SIG-M5 (cell line): ENCODE measurements around the gene UCHL5.
"Not testable (repeated sequence)": the region's sequence is repeated elsewhere in the genome, so short reads cannot be mapped to it uniquely, and the experiment has no call there.

Experiments
- DNase-seq: peaks from one replicate; lab custom pipeline; 2025; lab: John Stamatoyannopoulos, UW

The UCHL5 gene

DNA sequence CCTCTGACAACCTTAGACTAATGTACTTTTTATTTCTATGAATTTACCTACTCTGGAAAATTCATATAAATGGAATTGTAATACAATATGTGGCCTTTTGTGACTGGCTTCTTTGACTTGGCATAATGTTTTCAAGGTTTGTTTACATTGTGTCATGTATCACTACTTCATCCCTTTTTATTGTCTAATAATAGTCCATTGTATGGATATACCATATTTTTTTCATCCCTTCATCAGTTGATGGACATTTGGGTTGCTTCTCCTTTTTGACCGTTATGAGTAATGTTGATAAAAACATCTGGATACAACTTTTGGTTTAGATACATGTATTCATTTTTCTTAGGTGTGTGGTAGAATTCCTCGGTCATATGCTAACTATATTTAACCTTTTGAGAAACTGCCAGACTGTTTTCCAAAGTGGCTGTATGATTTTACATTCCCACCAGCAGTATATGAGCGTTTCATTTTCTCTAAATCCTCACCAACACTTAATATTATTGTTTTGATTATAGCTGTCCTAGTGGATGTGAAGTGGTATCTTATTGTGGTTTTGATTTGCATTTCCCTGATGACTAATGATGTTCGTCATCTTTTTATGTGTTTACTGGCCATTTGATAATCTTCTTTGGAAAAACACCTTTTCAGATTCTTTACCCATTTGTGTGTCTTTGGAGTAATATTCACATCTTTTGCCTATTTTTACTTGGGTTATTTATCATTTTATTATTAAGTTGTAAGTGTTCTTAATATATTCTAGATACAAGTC lies 3.7 kb upstream of the UCHL5 start:
- DNase-seq, result no peak

DNA sequence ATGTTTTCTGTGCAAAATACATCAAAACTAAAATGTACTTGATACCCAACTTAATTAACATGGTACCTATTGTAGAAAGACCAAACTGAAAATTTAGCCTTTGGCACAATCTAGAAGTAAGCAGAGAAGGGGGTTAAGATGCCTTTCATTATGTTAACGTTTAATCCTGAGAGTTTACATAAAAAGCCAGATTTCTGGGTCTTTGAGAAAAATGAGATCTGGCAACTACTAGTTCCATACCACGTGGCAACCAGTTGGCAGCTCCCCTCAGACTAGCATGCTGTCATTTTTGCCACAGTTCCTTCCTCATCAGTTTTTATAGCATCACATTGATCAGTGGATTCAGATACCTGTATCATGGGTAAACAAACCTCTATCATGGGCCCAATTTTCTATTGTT lies 1.8 kb upstream of the UCHL5 start:
- peak; percentile 17 for DNase-seq

DNA sequence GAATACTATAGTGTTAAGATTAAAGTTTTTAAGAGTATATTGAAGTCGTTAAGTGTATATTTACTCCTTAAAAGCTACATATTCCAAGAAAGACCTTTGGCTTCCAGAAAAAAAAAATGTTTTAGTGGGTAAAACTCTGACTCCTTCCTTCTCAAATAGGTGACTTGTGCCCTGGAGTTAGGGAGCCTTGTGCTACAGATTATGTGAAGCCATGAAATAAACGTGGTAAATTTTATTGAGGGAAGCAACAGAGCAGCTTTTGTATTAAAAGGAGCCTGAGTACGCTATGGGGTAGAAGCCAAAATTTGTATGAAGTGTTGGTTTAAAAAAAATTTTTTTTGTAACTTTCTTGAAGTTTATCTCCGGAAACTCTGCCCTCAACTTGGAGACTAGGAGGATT lies 1.2 kb upstream of the UCHL5 start:
- no peak for DNase-seq

DNA sequence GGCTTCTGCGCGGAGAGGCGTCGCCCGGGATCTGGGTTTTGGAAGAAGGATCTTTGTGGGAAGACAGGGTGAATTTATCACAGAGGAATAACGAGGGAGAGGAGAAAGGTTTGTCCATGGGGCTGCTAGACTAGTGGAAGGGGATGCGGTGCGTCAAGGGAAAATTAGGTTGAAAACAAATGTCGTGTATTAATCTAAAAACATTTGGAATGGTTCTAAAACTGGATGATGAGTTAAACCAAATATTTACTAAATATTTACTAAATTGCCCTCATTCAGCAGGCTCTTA lies 899 bp upstream of the UCHL5 start:
- DNase-seq, result no peak

DNA sequence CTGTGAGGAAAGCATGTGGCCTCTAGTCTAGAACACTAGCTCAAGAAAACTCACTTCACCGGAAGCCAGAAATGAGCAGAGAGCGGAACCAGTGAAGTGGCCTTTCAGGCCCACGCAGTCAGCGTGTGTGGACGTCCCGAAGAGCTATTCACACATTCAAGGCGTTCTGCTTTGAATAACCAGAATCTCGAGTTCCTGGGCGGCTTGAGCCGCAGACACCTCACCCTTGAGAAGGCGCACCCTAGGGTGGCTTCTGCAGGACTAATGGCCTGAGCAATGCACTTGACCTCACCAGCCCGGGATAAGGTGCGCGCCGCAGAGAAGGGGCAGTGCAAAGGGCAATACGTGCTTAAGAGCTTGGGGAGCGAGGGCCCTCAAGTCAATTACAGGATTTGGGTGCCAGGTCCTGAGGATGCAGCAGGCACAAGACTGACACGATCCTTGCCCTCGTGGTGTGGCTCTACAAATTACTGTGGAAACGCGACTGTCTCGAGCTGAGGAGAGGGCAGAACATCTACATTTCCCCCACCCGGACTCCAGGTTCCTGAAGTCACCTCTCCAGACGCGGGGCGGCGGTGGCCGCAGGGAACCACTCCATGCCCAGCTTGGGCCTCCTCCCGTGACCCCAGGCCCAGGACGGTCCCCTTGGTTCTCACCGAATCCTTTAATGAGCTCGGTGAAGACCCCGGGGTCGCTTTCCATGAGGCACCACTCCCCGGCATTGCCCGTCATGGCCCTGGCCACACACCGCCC lies 455 bp downstream of the UCHL5 start:
- peak; percentile 42 for DNase-seq

DNA sequence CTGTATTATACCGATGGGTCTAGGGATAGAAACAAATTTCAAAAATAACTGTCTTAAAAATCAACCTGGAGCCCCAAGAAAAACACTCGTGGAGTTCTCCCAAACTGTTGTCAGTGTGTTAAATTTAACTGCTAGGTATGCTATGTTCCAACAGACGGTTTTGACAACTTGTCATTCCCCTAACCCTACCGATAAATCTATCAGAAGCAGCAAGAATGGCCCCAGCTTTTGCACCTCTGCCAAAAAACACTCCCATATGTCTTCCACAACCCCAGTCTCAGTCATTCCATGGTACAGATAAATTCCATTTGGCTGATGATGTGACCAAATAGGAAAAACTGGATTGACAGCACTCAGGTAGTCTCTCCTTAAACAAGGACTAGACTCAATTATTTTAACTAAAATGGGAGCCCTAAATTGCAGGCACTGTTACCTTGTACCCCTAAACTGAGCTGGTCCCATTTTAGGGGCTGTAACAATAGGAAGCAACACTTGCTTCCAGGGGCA lies 4.9 kb downstream of the UCHL5 start:
- no peak for DNase-seq

DNA sequence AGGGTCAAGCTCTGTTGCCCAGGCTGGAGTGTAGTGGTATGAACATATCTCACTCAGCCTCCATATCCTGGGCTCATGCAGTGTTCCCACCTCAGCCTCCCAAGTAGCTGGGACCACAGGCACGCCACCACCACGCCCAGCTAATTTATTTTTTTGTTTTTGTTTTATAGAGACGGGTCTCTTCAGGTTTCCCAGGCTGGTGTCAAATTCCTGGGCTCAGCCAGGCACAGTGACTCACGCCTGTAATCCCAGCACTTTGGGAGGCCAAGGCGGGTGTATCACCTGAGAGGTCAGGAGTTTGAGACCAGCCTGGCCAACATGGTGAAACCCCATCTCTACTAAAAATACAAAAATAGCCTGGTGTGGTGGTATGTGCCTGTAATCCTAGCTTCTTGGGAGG lies 10.2 kb downstream of the UCHL5 start:
- not testable (repeated sequence) for DNase-seq

DNA sequence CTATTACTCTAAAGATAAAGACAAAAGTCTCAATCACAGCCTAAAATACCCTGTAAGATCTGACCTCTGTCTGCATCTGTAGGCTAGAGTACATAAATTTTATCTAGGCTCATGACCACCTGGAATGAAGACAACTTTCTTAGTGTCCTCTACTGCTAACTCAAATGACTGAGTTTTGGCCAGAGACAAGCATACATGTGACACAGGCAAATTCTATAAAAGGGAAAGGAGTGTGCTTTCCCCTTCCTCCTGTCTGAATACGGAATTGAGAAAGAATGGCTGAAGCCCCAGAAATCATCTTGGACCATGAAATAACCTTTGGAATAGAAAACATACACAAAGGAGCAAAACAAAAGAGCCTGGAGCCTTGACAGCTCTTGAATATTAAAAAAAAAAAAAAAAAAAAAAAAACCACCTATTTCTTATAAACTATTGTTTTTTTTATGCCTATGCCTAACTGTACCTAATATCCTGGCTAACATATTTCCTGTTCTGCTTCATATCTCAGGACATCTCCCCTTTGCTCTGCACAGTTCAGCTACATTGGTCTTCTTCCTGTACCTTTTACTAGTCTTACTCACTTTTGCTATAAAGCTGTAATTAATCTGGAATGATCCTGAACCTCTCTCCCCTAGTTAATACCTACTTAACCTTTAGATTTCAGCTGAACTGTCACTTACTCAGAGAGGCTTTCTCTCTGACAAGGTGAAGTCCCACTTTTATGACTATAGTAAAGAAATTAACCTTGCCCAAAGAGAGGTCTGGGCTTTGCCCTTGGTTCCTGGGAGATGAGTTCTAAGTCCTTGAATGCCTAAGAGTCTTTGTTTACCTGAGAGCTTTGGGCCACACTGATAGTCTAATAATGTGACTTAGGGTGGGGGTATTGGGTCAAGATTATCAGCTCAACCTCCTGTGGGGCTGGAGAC lies 16.1 kb downstream of the UCHL5 start:
- DNase-seq, result no peak

DNA sequence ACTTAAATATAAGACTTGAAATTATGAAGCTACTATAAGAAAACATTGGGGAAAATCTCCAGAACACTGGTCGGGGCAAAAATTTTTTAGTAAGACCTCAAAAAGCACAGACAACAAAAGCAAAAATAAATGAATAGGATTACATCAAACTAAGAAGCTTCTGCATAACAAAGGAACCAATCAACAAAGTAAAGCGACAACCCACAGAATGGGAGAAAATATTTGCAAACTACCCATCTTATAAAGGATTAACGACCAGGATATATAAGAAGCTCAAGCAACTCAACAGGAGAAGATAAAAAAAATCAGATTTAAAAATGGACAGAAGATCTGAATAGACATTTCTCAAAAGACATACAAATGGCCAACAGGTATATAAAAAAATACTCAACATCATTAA lies 19.1 kb downstream of the UCHL5 start:
- DNase-seq, result no peak

DNA sequence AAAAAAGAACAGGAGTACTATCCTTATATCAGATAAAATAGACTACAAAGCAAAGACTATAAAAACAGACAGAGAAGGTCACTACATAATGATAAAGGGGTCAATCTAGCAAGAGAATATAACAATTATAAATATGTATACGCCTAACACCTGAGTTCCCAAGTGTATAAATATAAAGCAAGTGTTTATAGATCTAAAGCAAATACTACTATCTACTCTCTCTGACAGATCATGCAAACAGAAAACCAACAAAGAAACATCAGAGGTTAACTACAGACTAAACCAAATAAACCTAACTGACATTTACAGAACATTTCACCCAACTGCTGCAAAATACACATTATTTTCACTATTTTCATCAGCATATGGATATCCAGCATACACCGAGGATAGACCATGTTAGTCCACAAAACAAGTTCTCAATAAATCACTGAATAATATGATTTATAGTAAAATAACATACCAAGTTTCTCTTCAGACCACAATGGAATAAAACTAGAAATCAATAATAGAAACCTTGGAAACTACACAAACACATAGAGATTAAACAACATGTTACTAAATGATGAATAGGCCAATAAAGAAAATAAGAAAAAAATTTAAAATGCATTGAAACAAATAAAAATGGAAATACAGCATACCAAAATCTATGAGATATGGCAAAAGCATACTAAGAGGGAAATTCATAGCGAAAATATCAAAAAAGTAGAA lies 22.7 kb downstream of the UCHL5 start:
- DNase-seq, result no peak

DNA sequence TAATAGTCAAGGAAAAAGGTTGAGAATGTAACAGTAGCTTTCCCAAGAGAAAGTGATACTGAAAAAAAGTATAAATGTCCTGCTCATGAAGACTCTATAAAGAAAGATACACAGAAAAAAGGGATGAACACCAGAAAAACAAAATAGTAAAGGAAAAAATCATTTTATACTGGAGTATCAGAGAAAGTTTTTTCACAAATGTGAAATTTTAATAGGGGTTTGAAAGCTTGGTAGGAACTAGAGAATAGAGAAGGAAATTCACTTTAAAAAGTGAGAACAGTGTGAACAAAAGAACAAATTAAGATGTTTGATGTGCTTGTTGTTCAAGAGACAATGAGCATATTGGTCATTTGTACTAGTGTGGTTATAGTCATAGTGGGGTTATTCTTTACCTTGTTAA lies 25.6 kb downstream of the UCHL5 start:
- no peak for DNase-seq

DNA sequence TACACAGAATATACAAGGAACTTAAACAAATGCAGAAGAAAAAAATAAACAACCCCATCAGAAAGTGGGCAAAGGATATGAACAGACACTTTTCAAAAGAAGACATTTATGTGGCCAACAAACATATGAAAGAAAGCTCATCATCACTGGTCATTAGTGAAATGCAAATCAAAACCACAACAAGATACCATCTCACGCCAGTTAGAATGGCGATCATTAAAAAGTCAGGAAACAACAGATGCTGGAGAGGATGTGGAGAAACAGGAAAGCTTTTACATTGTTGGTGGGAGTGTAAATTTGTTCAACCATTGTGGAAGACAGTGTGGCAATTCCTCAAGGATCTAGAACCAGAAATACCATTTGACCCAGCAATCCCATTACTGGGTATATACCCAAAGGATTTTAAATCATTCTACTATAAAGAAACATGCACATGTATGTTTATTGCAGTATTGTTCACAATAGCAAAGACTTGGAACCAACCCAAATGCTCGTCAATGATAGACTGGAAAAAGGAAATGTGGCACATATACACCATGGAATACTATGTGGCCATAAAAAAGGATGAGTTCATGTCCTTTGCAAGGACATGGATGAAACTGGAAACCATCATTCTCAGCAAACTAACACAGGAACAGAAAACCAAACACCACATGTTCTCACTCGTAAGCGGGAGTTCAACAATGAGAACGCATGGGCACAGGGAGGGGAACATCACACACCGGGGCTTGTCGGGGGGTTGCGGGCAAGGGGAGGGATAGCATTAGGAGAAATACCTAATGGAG lies 26.3 kb downstream of the UCHL5 start:
- DNase-seq, result not testable (repeated sequence)

DNA sequence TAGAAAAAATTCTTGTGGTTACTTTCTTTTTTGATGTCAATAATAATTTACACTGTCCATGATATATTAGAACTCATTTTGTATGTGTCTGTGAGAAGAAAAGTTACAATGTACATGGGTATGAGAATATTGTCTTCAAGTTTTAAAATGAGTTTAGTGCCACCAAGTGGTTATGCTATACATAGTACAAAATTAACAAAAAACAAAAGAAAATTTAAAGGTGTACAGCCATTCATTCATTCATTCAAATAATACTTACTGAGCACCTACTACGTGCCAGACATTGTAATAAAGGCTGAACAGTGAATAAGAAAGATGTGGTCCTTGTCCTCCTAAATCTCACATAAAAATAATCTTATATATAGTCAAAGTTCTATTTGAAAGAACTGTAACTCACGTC lies 27.7 kb downstream of the UCHL5 start:
- no peak for DNase-seq

DNA sequence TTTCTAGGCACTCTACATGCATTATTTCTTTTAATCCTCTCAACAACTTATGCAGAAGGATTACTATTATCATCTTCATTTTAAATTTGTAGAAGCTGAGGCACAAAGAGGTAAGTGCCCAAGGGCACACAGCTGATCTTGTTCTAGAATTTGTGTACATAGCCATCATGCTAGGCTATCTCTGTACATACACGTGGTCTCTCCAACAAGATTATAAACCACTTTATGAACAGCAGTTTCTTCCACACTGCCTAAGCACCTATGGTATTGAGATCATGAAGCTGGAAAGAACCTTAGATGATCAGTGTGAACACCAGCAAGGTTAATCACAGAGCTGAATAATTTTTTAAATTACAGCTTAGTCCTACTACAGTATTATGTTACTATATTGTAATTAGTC lies 28.9 kb downstream of the UCHL5 start:
- no peak for DNase-seq

DNA sequence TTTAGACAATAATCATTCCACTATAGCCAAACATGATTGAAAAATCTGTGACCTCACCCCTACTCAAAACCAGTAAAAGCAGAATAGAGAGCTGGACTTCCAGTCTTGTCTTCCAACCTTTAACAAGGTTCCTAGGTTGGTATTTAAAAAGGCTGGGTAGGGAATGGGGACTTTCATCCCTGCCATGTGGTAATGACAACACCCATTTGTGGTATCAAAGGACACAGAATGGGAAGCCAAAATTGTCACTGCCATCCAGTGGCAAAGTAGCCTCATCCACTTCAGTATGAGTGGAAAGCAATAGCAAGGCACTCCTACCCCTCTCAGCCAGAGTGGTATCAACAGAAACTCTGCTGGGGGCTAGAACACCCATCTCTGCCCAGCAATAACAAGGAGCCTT lies 33.9 kb downstream of the UCHL5 start:
- no peak for DNase-seq

DNA sequence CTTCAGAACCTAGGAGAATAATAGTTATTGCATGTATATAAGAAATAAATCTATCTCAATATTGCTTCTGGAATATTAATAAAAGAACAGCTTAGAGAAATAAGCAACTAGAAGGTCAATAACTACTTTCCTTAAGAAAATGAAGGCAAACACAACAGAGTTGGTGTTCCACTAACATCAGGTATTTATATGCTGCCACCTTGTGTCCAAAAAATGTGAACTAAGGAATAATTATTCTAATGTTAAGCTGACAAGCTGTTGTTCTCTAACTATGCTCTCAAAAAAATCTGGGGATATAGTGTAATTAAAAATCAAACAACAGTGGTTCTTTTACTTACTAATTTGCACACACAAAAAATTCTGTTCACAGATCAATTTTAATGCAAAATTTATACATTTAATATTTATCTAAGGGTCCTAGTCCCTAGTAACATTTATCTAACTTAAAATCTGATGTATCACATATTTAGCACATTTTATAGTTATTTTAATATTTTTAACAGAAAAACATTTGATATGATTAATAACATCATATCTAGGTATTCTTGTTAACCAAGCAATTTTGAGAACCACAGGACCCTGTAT lies 39.6 kb downstream of the UCHL5 start:
- DNase-seq, result no peak

DNA sequence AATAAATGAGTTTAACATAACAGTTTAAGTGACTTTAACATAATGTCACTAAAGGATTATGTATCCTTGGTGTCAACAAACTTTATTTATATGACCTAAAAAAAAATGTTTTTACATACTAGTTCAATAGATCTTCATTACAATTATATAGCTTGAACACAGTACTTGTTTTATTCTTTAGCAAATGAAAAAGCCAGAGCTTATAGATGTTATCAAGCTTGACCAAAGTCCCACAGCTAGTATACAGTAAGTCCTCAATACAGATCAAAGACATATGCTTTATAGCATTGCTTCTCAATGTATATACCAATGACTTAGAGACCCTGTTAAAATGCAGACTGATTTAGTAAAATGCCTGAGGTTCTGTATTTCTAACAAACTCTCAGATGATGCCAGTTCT lies 42.4 kb downstream of the UCHL5 start:
- no peak for DNase-seq

DNA sequence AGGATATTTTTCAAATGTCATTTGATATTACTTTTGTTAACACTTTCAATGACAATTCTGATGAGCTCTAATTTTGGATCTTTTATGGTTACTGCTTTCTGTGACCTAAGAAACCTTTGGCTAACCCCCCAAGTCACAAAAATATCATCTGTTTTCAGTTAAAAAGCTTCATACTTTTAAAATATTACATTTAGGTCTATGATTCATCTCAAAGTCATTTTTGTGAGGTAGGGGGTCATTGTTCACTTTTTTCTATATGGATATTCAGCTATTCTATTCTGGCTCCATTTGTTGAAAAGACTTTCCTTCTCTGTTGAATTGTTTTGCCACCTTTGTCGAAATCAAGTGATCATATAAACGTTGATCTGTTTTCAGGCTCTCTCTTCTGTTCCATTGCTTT lies 44.8 kb downstream of the UCHL5 start:
- no peak for DNase-seq

DNA sequence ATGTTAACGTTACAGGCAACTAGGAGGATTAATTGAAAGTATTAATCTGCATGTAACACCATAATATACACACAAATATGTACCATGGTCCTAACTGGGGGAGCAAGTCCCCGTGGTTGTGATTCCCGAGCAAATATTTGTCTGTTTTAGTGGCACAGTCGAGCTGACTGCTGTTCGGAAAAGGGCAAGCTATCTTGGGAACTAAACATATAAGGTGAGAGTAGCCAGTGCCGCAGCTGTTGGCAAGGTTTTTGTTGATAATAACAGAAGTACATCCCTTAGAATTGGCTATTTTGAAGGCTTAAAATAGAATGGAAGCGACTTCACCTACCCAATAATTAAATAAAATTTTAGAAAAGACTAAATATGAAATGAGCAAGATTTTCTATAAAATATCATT lies 45.5 kb downstream of the UCHL5 start:
- DNase-seq, result no peak

DNA sequence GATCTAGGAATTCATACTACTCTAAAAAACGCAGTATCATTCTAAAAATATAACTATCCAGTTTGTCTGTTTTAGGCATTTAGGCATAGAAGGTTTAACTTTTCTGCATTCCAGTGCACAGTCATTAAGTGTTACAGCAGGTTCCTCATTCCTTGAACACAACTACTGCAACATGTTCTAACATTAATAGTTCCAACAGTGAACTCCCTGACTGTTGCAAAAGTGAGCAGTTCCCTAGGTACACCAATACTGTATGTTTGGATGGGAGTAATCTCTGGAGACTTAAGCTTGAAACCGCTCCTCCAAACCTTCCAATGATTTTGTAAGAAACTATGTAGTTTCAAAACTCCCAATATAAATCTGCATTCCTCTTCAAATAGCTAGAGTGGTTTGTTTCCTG lies 46.2 kb downstream of the UCHL5 start:
- DNase-seq, result no peak

DNA sequence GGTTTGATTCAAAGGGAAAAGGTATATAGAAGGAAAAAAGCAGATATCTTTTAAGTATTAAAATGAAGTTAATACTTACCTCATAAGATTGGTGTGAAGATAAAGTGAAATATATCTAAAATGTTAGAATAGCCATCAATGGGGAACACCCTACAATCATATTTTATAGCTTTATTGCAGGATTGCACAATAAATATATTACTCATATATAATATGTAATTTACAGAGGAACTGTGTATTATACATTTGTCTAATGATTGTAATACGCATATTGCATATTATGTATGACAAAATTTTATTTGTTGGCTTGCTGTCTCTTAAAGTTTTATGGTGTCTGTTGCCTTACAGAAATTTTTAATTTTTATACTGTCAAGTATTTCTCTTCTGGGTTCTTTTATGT lies 47.8 kb downstream of the UCHL5 start:
- no peak for DNase-seq
